GM18526 (cell line): ENCODE data around the gene KRT82.

ENCODE experiments used
- POLR2A ChIP-seq: IDR thresholded peaks from 3 replicates; pipeline ENCODE4 v1.6.1; 2011; ENCODE audit not compliant: insufficient read length; ENCODE audit errors: extremely low read depth

KRT82 gene

GRCh38 chr12:52405922-52406385, at the start of gene KRT82:
TSS of gene KRT82 (minus strand) at chr12:52406335. CDS start at chr12:52406277, 58 bp downstream.
- no peak for TF ChIP-seq POLR2A

DNA sequence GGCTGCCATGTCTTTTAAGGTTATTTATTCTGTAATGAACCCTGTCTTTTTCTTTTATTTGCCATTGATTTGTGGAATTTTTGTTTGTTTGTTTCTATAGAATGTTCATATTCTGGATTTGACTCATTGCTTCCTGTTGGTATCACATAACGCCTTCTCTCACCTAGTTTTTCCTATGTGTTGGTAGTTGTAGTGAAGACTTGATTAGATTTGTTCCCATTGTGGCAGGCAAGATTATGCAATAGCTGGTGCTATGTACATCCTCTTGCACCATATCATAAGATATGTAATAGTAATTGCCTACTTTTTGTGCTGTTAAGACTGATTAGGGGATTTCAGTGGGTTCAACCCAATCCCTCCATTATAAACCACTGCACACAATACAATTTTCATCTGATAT, 49.7 kb upstream of the KRT82 start:
- no peak for TF ChIP-seq POLR2A

DNA sequence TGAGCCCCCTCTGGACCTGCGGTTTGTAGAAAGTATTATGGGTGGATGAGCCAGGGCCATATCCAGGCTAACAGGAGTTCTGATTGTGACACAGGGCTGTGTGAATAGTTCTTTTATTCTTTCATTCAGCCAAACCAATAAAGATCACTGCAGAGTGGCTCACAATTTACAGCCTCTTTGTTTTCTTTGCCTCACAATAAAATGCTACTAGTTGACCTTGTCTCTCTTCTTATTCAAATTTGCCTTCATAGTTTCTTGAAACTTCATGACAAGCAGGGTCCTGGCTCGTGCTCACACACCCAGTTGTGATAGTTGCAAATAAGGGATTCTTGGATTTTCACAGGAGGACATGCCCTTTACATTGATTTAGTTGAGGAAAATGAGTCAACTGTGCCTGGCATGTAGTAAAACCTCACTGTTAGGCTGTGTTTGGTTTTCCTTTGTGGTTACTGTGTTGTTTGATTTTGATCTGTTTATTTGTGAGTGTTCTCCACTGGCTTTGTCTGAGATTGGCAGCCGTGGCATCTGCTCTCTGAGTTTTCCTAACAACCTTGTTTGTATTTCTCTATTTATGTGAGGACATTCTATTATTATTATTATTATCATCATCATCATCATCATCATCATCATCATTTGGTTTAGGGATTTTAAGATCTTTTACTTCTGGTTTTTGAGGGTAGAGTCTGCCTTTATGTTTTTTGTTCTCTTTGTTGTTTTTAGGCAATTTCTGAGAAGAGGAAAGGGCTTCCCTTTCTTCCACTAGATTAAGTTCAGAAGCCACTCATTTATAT, 48.5 kb upstream of the KRT82 start:
- no peak for TF ChIP-seq POLR2A

DNA sequence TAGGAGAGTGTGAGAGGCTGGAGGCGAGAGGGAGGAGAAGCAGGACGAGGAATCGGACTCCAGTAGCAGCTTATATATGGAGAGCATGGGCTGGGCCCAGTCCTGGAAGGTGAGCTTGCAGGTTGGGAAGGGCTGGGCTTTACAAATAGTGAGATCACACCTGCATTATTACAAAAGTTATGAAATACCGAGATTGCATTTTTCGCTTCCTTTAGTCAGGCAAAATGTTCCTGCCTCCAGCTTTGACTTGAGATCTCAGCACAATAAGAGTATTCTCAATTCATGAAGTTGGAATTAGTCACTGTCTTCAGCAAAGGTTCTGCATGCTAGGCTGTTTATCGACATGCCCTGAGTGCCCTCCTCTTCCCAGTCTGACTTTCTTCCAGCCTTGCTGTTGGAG, 46.0 kb upstream of the KRT82 start, which contains the start of gene KRT6B:
Gene KRT6B (minus strand): TSS at position 46 of the 400 bp plus-strand sequence. CDS start 68 bp downstream, outside the sequence.
- TF ChIP-seq POLR2A: no peak

DNA sequence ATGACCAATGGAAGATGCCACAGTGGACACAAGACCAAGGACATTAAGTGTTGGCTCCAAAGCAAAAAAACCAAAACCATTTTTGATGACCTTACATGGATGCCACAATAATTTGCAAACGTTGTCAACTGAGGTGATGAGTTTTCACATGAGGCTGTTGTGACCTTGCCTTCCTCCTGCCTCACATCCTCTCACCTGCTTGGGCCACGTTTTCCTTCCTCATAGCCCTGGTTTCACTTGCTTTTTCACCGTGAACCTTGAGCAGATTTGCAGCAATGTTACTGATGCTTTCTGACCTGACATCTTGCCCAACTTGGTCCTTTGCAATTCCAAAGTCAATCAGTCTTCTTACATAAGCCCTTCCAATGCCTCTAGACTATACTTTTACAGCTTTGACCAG, 42.1 kb upstream of the KRT82 start:
- TF ChIP-seq POLR2A: no peak

DNA sequence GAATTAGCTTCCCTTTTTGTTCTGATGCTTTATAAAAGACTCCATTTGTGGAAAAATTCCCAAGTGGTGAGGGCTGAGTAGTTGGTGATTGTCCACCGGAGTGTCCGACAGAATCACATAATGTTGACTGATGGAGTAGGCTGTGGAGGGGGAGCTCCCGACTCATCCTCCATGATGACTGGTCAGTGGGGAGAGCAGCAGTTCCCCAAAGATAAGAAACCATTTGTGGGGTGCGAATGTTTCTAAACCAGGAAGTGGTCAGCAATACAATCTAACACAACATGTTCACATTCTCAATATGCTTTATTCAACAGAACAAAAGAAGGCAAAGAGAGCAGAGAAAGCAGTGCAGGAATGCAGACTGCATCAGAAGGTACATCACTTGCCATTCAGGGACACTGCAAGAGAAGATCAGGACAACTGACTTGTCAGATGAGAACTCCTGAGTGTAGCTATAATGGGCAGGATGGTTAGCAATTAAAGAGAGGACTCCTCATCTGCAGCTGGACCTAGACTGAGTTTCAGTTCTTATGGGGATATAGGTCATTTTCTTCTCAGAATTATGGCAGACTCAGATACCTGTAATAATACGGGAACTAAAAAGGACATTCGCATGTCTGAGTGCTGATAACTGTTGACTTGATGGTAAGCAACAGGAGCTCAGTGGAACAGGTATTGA, 40.4 kb upstream of the KRT82 start:
- TF ChIP-seq POLR2A: no peak

DNA sequence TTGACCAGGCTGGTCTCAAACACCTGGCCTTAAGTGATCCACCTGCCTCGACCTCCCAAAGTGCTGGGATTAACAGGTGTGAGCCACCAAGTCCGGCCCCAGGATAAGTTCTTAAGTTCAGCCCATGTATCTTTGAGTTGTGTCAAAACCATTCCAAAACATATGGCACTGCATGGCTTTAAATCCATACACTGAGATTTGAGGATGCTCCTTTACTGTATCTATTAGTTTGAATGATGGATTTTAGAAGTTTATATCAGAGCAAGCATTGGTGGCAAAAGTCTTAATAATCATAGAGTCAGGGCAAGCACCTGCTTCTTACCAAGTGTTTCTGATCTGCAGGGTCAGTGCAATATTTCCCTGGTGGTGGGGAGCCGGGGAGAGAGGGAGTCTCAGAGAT, 39.7 kb upstream of the KRT82 start:
- TF ChIP-seq POLR2A: no peak

DNA sequence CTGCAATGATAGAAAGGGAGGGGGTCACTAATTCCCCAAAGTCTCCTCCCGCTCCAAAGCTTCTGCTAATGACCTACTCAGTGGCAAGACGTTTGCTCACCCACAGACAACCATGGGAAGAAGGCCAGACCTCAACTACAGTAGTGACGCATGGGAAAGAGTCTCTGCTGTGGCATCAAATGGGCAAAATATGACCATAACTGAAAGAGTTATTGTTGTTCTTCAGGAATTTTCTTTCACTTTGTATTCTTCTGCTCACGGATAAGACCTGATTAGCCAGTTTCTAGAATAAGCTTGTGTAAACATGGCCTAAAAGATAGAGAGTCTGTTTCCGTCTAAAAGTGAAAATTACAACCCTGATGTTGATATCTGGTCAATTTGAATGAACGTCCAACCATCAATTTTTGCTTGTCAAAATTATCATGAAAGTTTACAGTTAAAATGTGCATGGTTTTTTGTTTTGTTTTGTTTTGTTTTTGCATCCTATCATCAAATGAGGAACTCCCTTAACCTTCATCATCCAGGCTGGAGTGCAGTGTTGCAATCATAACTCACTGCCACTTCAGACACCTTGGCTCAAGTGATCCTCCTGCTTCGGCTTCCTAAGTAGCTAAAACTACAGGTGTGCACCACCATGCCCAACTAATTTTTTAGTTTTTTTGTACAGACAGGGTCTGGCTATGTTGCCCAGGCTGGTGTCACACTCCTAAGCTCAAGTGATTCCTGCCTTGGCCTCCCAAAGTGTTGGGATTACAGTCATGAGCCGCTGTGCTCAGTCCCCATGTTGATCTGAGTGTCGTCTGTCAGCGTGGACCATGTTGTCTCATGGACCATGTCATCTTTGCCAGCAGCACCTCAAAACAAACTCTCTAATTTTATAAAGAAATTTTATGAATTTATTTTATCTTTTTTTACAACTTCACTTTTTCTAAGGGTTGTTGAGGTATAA, 38.8 kb upstream of the KRT82 start:
- TF ChIP-seq POLR2A: no peak

DNA sequence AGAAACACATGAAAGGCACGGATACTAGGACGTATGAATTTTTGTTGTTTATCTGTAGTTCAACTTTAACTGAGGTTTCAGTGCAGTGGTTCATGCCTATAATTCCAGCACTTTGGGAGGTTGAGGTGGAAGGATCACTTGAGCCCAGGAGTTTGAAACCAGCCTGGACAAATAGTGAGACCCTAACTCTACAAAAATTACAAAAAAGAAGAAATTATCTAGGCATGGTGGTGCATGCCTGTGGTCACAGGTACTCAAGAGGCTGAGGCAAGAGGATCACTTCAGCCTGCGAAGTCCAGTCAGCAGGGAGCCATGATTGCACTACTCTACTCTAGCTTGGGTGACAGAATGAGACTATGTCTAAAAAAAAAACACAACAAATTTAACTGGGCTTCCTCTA, 37.8 kb upstream of the KRT82 start:
- no peak for TF ChIP-seq POLR2A

- TF ChIP-seq POLR2A: no peak
Observed at GRCh38 chr12:52442600-52443061, 36.5 kb upstream of the KRT82 start.

DNA sequence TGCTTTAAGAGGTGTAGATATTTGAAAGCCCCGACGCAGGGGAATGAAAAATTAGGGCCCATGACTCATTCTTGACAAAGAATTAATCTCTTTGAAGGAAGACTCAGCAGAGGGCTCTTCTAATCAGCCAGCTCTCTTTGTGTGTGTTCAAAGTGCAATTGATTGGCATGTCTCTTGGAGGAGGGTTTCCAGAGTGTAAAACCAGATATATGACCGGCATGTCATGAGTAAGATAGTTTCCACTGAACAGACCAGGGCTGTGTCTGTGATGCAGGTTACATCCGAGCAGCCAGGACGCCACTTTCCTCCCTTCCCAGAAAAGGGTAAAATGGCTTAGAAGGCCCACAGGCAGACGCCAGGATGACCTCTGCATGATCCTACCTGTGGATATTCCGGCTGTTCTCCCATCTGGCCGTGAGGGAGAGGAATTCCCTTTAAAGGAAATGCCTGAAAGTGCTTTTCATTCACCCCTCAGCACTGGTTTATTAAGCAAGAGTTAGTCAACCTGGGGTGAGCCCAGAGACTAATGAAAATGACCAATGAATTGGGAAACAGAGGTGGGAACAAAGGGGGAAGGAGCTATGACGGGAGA, 35.3 kb upstream of the KRT82 start:
- no peak for TF ChIP-seq POLR2A

GRCh38 chr12:52440821-52441319, 34.7 kb upstream of the KRT82 start:
- no peak for TF ChIP-seq POLR2A

DNA sequence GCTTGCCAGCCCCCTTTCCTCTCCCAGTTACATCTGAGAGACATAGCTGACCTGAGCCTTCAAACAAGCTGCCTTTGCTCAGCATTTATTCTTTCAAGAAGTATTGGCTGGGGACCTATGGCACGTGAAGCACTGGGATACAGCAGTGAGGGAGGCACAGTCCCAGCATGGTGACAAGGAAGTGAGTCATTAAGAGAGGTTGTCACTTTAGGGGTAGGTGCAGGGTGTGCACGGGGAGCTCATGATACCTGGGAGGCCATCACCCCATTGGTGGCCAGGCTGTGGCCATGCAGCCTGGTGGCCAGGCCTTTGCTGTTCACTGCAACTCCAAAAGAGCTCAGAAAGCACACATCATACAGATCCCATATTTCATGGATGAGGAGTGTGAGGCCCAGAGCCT, 33.7 kb upstream of the KRT82 start:
- no peak for TF ChIP-seq POLR2A

DNA sequence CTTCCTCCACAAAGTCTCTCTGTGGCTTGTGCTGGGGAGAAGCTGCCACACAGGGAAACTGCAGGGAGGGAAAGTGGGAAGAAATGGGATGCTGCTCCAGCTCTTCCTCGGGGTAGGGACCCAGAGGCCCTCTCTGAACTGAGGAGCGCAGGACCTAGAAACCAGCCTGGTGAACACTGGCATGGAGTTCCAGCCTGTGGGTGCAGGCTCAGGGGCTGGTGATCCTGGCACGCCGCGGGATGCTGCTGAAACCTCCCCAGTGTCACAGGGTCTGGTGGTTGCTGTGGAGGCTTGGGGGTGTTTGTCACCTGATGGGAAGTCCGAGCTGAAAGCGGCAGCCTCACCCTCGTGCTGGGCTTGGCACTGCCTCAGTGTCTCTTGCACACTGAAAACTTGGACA, 33.3 kb upstream of the KRT82 start:
- TF ChIP-seq POLR2A: no peak

DNA sequence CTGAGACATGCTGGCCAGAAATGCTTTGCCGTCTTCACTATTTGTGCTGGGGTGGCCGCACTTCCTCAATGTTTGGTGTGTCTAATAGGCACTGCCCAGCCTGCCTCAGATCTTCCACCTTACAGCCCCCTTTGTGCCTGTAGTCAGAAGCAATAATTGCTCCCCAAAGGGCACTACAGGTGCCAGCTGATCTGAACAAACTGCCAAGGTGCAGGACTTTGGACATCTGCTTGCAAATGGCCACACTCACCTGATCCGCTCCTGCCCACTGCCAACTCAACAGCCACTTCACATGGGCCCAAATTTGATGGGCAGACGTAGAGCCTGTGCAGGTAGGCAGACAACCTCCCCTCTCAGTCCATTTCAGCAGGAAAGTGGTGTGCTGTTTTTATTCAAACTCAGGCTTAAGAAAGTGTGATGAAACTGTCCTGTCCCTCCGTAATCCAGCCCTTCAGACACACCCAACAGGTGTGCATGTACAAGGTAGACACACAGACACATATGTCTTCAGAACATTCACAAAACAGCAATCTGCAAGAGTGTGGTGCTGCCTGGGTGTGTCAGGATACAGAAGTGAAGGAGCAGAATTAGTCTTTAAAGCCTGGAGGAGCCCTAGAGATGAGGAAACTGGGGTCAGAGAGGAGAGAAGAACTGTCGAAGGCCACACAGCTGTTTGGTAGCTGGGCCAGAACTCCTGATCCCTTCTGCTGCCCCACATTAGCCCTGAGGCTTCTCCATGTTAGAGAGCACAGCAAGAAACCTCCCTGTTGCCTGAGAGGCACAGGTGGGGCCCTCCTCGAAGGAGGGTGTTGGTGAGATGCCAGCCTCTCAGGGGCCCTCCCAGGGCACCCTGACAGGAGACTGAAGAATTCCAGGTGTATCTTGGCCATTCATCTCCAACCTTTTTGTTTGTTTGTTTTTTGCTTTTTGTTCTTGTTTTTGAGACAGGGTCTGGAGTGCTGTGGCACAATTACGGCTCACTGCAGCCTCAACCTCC, 32.5 kb upstream of the KRT82 start:
- no peak for TF ChIP-seq POLR2A
